Activated CD4-positive, alpha-beta memory T cell treated with anti-CD3 and anti-CD28 coated beads for 36 hours (primary cell): ENCODE results near the gene ATP11C. TPM values are rescaled to one million over a fixed set of nuclear protein-coding genes. Genes with fewer than 3 reads are reported as not detected.
"Not testable (repeated sequence)": the region's sequence is repeated elsewhere in the genome, so short reads cannot be mapped to it uniquely, and the experiment has no call there.

Experiments used
- CTCF ChIA-PET: fragments of 350-600 bp; sonication (Branson Sonifier 250); formaldehyde crosslinking; loops from one replicate; lab custom pipeline; 2021; ENCODE audit warnings: antibody characterized with exemption, inconsistent platforms; lab: Charles Lee
- POLR2A ChIA-PET: fragments of 350-600 bp; sonication (Branson Sonifier 250); formaldehyde crosslinking; loops from one replicate; lab custom pipeline; 2021; ENCODE audit warnings: antibody characterized with exemption; lab: Charles Lee
- DNase-seq: peaks from one replicate; pipeline ENCODE4 v3.0.0-alpha.2; 2020
- H3K27ac Mint-ChIP-seq: one replicate; pipeline ENCODE4 v1.8.0; 2021; ENCODE audit warnings: mixed read lengths
- H3K27me3 Mint-ChIP-seq: one replicate; pipeline ENCODE4 v1.8.0; 2021; ENCODE audit warnings: mixed read lengths
- H3K36me3 Mint-ChIP-seq: one replicate; pipeline ENCODE4 v1.8.0; 2021; ENCODE audit warnings: mixed read lengths
- H3K4me1 Mint-ChIP-seq: one replicate; pipeline ENCODE4 v1.8.0; 2021; ENCODE audit warnings: low read depth, mixed read lengths
- H3K4me3 Mint-ChIP-seq: one replicate; pipeline ENCODE4 v1.8.0; 2021; ENCODE audit warnings: mild to moderate bottlenecking, mixed read lengths
- H3K9me3 Mint-ChIP-seq: one replicate; pipeline ENCODE4 v1.8.0; 2021; ENCODE audit warnings: mixed read lengths
- intact Hi-C: fragments of 100-400 bp; cut with micrococcal nuclease; formaldehyde crosslinking; loops from one replicate; pipeline ENCODE4 v1.15.1; 2023
- total RNA-seq, 2 experiments: library from RNA; stranded (reverse); gene quantifications; one replicate each; pipeline ENCODE4 v1.2.3, GENCODE V29; 2021

The ATP11C gene
- total RNA-seq, 2 experiments from 2014 or later = 10.9 to 11.5 TPM

DNA sequence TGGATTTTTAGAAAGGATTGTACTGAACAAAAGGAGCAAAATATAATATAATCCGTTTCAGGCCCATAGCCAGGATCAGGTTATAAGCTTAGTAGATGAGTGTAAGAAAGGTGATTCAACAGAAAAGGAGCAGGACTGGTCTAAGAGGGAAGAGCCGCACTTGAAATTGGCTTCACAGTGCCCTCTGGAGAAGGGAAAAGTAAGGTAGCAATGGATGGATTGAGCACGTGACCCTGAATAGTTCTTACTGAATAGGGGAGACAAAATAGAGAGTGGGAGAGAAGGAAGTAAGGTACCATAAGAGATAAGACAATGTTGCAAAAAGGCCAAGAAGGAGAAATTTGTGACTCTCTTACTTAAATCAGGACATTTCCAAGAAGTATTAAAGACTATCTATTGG, 16.9 kb upstream of the ATP11C start:
- no peaks in the 10 kb centered on the region for H3K36me3 Mint-ChIP-seq
- H3K27ac Mint-ChIP-seq = no peak overlapping the region
- H3K4me3 Mint-ChIP-seq = no peak overlapping the region
- no peaks in the 10 kb centered on the region for H3K4me1 Mint-ChIP-seq
- ChIA-PET POLR2A (no interaction called here), CTCF (no interaction called here)
- H3K27me3 Mint-ChIP-seq = no peaks in the 10 kb centered on the region
- H3K9me3 Mint-ChIP-seq = no peaks in the 10 kb centered on the region
- intact Hi-C loops = no loop called here
- DNase-seq = no peak

DNA sequence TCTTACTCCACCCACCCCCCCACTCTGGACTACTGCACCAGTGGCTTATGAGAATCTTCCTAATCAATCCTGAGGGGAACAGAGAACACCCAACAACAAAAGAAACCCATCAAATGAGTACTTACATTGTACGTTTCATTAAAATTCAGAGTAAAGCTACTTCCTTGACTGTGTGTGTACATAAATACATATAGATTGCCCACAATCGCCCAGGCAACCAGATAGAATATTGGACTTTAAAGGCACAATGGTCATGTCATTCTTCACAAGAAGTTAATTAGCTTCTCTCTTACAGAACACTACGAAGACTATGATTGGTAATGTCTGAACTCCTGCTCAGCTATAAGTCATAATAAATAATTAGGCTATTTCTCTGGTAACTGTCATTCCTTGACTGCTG, 12.2 kb upstream of the ATP11C start:
- CTCF ChIA-PET = no interaction called here
- intact Hi-C loops = no loop called here
- no peak for DNase-seq
- Mint-ChIP-seq H3K9me3 (no peaks in the 10 kb centered on the region), H3K27ac (no peak overlapping the region), H3K4me1 (no peaks in the 10 kb centered on the region), H3K36me3 (no peaks in the 10 kb centered on the region), H3K4me3 (no peak overlapping the region), H3K27me3 (no peaks in the 10 kb centered on the region)
- POLR2A ChIA-PET = no interaction called here

DNA sequence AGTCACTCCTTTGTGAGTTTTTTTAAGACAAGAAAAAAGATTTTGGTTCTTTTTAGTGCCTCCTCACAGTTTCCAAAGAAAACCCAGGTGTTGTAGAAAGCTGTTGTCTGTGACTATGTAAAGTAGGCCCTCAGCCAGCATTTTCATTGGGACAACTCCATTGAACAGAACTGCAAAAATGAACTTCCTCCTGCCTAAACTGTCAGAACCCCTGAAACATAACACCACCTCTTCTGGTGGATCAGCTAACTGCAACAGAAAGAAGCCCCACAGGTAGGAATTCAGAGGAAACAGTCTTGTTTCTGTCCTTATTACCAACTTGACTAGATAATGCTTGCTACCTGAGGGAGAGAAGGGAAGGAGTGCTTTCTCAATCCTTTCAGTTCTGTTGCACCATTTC, 3.4 kb upstream of the ATP11C start:
- ChIA-PET POLR2A (no interaction called here), CTCF (no interaction called here)
- no peak overlapping the region for H3K27ac Mint-ChIP-seq
- no peaks in the 10 kb centered on the region for H3K36me3 Mint-ChIP-seq
- no peaks in the 10 kb centered on the region for H3K27me3 Mint-ChIP-seq
- peaks cover 2% of the 10 kb centered on the region for H3K4me1 Mint-ChIP-seq
- DNase-seq = no peak
- intact Hi-C loops = loop anchor here (10.0 kb wide), 1 partner anchor 171 kb away; no protein-coding TSS in a partner anchor
- no peaks in the 10 kb centered on the region for H3K9me3 Mint-ChIP-seq
- H3K4me3 Mint-ChIP-seq = no peak overlapping the region

DNA sequence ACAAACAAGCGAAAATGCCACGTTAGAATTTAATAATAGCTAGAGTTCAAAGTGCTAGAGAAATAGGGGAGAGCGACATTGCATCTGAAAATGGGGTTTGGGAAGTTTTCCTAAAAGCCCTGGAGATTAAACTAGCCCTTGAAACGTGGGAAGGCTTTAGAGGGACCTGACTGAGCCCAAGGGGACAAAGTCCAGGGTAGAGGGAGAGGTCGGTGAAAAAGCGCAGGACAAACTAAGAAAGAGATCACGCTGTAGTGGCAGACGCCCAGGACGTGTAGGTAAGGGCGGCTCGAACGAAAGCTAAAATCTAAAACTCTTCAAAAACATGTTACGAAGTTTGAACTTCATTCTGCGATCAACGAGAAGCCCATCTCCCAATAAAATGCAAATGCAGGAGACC, 1.1 kb upstream of the ATP11C start:
- Mint-ChIP-seq H3K36me3 (no peaks in the 10 kb centered on the region), H3K9me3 (no peaks in the 10 kb centered on the region), H3K27ac (no peak overlapping the region), H3K4me3 (peak overlapping the region; percentile 79), H3K4me1 (peaks cover 16% of the 10 kb centered on the region), H3K27me3 (no peaks in the 10 kb centered on the region)
- ChIA-PET CTCF (no interaction called here), POLR2A (no interaction called here)
- DNase-seq = no peak
- intact Hi-C loops = loop anchor here (5.0 to 10.0 kb wide), 2 partner anchors 42 to 169 kb away; no protein-coding TSS in a partner anchor

DNA sequence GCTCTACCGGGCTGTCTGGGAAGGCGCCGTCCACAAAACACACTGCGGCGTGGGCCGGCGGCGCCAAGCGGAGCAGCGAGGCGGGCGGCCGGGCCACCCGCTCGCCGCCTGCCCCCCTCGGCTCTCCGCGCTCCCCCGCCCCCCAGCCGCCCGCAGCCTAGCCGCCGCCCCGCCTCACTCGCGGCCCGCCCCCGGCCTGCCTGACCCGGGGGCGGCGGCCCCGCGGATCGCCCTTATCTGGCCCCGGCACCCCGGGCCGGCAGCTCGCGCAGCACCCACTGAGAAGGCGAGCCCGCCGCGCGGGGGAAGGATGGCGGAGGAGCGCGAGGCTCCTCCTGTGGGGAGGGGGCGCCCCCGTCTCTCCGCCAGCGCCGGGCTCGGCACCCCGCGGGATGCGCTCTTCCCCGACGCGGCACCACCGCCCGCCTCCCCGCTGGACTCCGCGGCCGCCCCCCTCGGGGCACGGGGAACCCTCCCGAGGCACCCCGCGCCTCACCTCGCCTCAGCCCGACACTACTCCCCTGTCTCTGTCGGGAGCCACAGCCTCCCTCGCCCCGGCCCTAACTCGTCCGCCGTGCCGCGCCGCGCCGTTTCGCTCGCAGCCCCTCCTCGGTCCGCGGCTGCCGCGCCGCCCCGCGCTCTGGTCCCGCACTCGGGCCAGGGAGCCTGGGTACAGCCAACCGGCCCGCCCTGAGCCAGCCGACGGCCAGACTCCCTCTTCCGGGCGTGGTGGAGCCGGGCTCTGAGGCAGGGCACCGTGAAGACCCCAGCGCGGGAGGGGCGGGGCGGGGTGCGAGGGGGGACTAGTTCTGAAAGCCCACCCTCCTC, 566 bp downstream of the ATP11C start:
- CTCF ChIA-PET = interaction anchor here (0.7 kb wide), 1 partner anchor 35 kb away, joined by 3 read pairs; no protein-coding TSS in a partner anchor
- intact Hi-C loops = loop anchor here (5.0 to 10.0 kb wide), 2 partner anchors 40 to 167 kb away; no protein-coding TSS in a partner anchor
- peak; percentile 35 for DNase-seq
- Mint-ChIP-seq H3K9me3 (no peaks in the 10 kb centered on the region), H3K4me1 (peaks cover 16% of the 10 kb centered on the region), H3K27me3 (no peaks in the 10 kb centered on the region), H3K36me3 (no peaks in the 10 kb centered on the region), H3K27ac (peak overlapping the region; percentile 86), H3K4me3 (peak overlapping the region; percentile 79)
- POLR2A ChIA-PET = no interaction called here

DNA sequence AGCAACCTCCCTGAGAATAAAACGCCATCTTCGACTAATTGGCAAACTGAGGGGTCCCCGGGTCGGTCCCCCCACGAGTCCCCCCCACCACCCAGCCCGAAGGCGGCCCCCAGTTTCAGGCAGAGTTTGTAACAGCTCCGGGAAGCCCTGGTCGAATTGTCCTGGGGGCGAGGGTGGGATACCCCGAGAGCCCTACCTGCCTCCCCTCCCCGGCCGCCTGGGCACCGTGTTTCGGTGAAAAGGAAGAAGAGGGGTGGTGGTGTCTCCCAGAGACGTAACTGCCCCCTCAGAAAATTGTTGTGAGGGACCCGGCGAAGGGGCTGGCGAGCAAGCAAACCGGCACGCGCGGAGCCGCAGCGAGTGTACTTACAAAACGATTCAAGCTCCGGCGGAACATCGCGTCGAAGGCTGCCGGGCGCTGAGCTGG, 1.2 kb downstream of the ATP11C start:
- Mint-ChIP-seq H3K27me3 (no peaks in the 10 kb centered on the region), H3K4me3 (peak overlapping the region; percentile 70), H3K9me3 (no peaks in the 10 kb centered on the region), H3K4me1 (peaks cover 16% of the 10 kb centered on the region), H3K36me3 (no peaks in the 10 kb centered on the region), H3K27ac (peak overlapping the region; percentile 13)
- ChIA-PET POLR2A (no interaction called here), CTCF (no interaction called here)
- intact Hi-C loops = loop anchor here (5.0 to 10.0 kb wide), 2 partner anchors 39 to 167 kb away; no protein-coding TSS in a partner anchor
- peak; percentile 8 for DNase-seq

DNA sequence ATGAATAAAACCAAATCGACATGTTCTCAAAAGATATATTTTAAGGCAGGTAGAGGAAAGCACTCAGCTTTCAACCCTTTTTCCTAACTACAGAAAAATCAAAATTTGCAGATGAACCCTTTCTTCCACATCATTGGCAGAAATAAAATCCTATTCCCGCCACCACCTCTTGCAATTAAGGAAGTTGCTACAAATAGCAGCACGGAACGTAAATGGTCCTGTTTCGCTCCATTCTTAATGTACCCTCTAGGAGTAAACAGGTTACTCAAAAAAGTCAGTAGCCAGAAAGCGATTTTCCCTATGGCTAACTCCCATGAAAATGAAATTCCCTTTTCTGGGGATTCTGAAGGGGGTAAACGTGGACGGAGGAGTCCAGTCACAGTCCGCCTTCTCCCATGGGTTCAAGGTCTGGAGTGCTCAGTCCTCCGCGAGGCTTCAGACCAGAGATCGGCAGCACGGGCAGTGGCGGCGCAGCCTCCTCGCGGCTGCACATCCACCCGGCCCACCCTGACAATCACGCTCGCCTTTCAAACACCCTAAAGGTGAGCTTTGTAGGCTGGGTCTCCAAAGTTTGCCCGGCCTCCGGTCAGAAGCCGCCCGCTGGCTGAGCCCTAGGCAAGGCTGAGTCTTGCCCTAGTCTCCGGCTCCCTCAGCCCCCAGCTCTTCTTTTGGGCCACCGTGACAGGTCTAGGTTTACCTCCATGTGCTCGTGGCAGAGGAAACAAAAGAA, 1.8 kb downstream of the ATP11C start:
- Mint-ChIP-seq H3K4me3 (peak overlapping the region; percentile 70), H3K4me1 (peaks cover 16% of the 10 kb centered on the region), H3K36me3 (no peaks in the 10 kb centered on the region), H3K27ac (peak overlapping the region; percentile 5), H3K27me3 (no peaks in the 10 kb centered on the region), H3K9me3 (no peaks in the 10 kb centered on the region)
- ChIA-PET POLR2A (no interaction called here), CTCF (no interaction called here)
- intact Hi-C loops = loop anchor here (1.0 to 10.0 kb wide), 4 partner anchors 22 to 192 kb away; no protein-coding TSS in a partner anchor
- peak; percentile 17 for DNase-seq

DNA sequence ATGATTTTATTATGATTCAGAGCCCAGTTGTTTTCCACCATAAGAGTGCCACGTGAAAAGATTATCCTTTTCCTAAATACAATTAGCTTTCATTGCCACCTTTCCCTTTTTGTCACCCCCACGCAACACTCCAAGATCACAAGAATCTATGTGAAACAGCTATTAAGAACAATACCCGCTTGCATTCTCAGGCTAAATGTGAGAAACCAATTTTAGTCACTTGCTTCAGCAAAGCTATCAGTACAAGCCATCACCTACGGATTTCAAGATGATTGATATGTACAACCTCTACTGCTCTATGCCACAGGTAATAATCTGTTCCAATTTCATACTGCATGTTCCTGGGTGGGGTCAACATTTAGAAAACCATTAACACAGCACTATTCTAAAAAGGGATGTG, 2.5 kb downstream of the ATP11C start:
- CTCF ChIA-PET = no interaction called here
- Mint-ChIP-seq H3K27ac (no peak overlapping the region), H3K27me3 (no peaks in the 10 kb centered on the region)

DNA sequence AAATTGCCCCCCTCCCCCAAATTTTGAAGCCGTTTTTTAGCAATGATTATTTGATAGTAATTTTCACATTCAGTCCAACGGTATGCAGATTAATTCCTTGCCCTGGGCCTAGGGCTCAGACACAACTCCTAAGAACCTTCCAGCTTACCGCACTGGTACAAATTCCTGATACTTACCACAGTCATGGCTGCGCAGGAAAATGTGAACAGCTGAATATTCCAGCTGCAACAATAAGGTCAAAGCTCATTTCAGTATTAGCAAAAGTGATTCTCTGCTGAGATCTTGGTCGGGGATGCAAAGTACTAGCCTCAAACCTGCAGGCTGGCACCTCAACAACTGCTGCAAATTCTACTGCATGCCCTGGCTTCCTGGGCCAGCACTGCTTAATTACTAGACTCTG, 3.0 kb downstream of the ATP11C start:
- Mint-ChIP-seq H3K36me3 (no peaks in the 10 kb centered on the region), H3K27me3 (no peaks in the 10 kb centered on the region), H3K4me1 (peaks cover 19% of the 10 kb centered on the region), H3K9me3 (no peaks in the 10 kb centered on the region), H3K4me3 (no peak overlapping the region), H3K27ac (no peak overlapping the region)
- intact Hi-C loops = loop anchor here (1.0 to 10.0 kb wide), 4 partner anchors 21 to 191 kb away; no protein-coding TSS in a partner anchor
- ChIA-PET CTCF (no interaction called here), POLR2A (interaction anchor here (0.7 kb wide), 1 partner anchor 21 kb away, joined by 3 read pairs; no protein-coding TSS in a partner anchor)
- no peak for DNase-seq

More for the DNA sequence above, 2.5 kb downstream of the ATP11C start:
- Mint-ChIP-seq H3K36me3 (no peaks in the 10 kb centered on the region), H3K9me3 (no peaks in the 10 kb centered on the region), H3K4me3 (peak overlapping the region; percentile 70), H3K4me1 (peaks cover 17% of the 10 kb centered on the region)
- DNase-seq = peak; percentile 11
- POLR2A ChIA-PET = interaction anchor here (0.7 kb wide), 1 partner anchor 22 kb away, joined by 3 read pairs; no protein-coding TSS in a partner anchor
- intact Hi-C loops = loop anchor here (1.0 to 10.0 kb wide), 4 partner anchors 21 to 191 kb away; no protein-coding TSS in a partner anchor

DNA sequence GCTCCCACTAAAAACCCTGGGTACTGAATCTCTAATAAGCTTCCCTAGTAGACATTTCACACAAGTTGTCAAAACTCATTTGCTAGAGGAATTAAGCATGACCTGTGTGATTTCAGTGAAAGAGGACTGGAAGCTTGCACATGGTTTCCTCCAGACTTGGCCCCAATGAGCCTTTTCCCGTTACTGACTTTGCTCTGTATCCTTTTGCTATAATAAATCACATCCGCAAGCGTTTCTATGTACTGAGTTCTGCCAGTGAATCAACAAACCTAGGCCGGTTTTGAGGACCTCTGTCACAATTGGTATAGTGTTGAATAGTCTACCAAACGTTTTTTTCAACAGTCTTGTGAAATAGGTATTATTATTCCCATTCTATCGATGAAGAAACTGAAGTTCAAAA, 8.2 kb downstream of the ATP11C start:
- no peaks in the 10 kb centered on the region for H3K27me3 Mint-ChIP-seq
- intact Hi-C loops = no loop called here
- POLR2A ChIA-PET = no interaction called here
- H3K27ac Mint-ChIP-seq = no peak overlapping the region
- H3K4me3 Mint-ChIP-seq = no peak overlapping the region
- H3K36me3 Mint-ChIP-seq = no peaks in the 10 kb centered on the region
- DNase-seq = no peak
- H3K9me3 Mint-ChIP-seq = peaks cover 2% of the 10 kb centered on the region
- H3K4me1 Mint-ChIP-seq = peaks cover 27% of the 10 kb centered on the region
- CTCF ChIA-PET = no interaction called here

DNA sequence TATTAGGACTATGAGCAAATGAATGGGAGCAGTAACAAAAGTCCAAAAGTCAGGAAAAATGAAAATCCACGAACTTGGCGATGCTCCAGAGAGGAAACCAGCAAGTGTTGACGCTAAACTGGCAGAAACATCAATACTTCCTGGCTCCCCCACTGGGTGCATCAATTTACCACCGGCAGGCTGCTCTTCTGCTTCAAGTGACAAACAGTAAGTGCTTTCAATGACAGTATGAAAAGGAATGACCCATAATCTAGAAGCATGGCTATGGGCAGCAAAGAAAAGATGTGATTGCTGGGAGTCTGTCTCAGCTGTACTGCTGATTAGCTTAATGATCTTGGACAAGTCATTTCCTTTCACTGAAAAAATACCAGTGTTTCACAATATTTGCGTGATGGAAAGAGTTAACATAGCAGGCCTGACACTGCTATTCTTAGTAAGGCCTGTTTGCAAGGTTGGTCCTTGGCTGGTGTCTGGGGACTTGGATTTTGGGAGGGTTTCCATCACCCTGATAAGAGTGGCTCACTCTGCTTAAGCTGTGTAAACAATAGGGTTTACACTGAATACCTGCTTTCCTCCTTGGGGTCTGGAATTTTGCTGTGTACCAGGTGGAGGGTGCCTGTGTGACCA, 8.7 kb downstream of the ATP11C start:
- ChIA-PET CTCF (no interaction called here), POLR2A (no interaction called here)
- no peaks in the 10 kb centered on the region for H3K27me3 Mint-ChIP-seq

DNA sequence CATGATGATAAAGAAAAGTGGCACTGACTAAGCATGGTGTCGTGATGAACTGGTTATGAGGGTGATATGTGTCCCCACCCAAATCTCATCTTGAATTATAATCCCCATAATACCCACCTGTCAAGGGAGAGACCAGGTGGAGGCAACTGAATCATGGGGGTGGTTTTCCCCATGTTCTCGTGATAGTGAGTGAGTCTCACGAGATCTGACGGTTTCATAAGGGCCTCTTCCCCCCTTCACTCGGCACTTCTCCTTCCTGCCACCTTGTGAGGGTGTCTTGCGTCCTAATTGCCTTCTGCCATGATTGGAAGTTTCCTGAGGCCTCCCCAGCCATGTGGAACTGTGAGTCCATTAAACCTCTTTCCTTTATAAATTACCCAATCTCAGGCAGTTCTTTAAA, 11.7 kb downstream of the ATP11C start:
- H3K9me3 Mint-ChIP-seq, DNase-seq, H3K27me3 Mint-ChIP-seq, H3K27ac Mint-ChIP-seq, H3K4me3 Mint-ChIP-seq, intact Hi-C loops, CTCF ChIA-PET, POLR2A ChIA-PET, H3K36me3 Mint-ChIP-seq: not testable (repeated sequence)
- H3K4me1 Mint-ChIP-seq = peaks cover 24% of the 10 kb centered on the region

More for the DNA sequence above, 8.7 kb downstream of the ATP11C start:
- Mint-ChIP-seq H3K36me3 (no peaks in the 10 kb centered on the region), H3K4me3 (no peak overlapping the region), H3K4me1 (peaks cover 27% of the 10 kb centered on the region), H3K27ac (no peak overlapping the region), H3K9me3 (peaks cover 2% of the 10 kb centered on the region)
- DNase-seq = no peak
- intact Hi-C loops = no loop called here
